GM13976 (cell line): ENCODE results near the gene MEIS2.

Experiments used
- DNase-seq: peaks from one replicate; pipeline ENCODE4 v3.0.0; 2012; ENCODE audit warnings: low spot score
- in situ Hi-C: fragments of 300-500 bp; cut with MboI; formaldehyde crosslinking; loops from one replicate; pipeline ENCODE4 v1.12.0; 2022; ENCODE audit warnings: low sequenced_read_pairs, mixed read lengths, inconsistent platforms; ENCODE audit not compliant: unreplicated experiment
- TF ChIP-seq, protein P1 (sequence below): IDR thresholded peaks from 2 replicates; pipeline ENCODE4 v1.5.1; 2012; ENCODE audit warnings: borderline replicate concordance, mild to moderate bottlenecking; ENCODE audit not compliant: insufficient read depth; ENCODE audit errors: extremely low read depth, missing control alignments, control extremely low read depth

MEIS2 gene

DNA sequence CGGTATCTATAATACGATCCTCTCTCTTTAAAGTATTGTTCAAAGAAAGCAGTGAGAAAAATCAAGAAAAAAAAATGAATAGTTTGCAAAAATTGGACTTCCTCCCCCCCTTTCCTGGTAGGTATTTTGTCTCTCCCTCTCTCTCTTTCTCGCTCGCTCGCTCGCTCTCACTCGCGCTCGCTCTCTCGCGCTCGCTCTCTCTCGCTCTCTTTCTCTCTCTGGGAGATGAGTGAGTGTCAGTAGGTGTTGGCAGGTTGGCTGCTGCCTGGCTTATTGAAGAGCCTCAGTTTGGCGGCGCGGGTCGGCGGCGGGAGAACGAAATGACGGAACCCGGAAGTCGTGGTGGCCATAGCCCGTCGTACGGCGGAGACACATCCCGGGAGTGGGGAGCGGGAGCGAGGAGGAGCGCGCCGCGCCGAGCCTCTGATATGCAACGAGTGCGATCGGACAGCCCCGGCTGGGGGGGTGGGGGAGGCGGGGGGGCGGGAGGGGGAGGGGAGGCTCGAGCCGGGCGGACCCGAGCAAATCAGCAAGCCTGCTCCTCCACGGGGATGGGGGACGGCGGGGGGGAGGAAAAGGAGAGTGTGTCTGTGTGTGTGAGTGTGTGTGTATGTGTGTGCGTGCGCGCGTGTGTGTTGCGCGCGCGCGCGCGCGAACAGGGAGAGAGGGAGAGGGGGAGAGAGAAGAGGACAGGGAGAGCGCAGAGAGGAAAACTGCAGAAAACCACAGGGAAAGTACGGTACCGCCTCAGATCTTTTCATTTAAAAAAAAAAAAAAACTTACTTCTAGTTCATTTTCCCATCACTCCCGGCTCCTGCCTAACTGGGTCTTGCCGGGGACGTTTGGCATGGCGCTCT, at the start of gene MEIS2:
Gene MEIS2 (minus strand): TSS at position 441 of the 857 bp plus-strand sequence. CDS start 1,083 bp downstream, outside the sequence.
- in situ Hi-C loops = loop anchor here (10.0 to 25.0 kb wide), 2 partner anchors 216 to 1588 kb away; no protein-coding TSS in a partner anchor
- TF ChIP-seq, protein P1, sequence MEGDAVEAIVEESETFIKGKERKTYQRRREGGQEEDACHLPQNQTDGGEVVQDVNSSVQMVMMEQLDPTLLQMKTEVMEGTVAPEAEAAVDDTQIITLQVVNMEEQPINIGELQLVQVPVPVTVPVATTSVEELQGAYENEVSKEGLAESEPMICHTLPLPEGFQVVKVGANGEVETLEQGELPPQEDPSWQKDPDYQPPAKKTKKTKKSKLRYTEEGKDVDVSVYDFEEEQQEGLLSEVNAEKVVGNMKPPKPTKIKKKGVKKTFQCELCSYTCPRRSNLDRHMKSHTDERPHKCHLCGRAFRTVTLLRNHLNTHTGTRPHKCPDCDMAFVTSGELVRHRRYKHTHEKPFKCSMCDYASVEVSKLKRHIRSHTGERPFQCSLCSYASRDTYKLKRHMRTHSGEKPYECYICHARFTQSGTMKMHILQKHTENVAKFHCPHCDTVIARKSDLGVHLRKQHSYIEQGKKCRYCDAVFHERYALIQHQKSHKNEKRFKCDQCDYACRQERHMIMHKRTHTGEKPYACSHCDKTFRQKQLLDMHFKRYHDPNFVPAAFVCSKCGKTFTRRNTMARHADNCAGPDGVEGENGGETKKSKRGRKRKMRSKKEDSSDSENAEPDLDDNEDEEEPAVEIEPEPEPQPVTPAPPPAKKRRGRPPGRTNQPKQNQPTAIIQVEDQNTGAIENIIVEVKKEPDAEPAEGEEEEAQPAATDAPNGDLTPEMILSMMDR = no peak
- peak; percentile 79 for DNase-seq

DNA sequence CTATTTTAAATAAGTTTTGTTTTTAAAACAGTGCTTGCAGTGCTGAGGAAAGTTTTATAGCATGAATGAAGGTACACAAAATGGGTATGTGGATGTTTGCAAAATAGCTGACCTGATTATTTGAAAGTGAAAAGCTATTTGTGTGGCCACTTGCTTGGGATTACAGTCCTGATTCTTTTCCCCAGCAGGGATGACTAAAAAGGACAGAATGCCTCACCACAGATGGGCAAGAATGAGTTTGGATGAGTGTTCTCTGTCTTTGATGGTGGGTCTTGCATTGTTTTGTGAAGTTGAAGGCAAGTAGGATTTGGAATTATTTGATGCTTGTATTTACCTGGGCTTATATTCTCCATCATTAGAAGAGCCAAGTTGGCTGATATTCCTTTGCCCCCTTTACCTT, 48.8 kb upstream of the MEIS2 start:
- DNase-seq = no peak
- TF ChIP-seq, protein P1 = no peak
- in situ Hi-C loops = no loop called here

DNA sequence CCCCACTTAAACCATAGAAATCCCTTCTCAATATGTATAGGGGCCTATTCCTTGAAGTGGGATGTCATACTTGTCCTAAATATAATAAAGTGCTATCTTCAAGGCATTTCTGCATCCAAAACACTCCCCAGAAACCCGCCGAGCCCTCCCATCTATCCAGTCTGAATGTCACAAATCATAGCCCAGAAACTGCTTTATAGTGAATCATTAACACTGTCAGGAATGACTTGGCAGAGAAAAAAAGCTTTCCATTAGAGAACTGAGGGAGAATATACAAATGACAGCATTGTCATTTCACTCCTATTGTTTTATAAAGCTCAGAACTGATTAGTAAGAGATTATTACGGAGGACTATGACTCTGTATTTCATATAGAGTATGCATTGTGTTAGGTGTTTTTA, 48.4 kb upstream of the MEIS2 start:
- DNase-seq = no peak
- TF ChIP-seq, protein P1 = no peak
- in situ Hi-C loops = no loop called here

DNA sequence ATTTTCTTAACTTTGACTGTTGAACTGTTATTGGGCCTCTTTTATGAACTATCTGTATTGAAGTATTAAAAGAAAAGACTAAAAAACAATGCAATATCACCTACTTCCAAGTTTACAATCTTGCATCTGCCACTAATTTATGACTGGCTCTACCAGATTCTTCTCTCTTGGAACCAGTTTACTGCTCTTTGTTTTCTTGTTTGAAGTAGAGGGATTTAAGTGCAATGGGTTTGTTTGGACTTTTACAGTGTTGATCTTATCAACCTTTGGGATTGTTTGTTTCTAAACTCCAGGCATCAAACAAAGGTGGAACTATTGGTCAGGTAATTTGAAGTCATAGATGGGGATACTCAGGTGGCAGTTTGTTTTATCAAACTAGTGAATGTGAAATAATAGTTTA, 43.0 kb upstream of the MEIS2 start:
- in situ Hi-C loops = no loop called here
- TF ChIP-seq, protein P1 = no peak
- no peak for DNase-seq

DNA sequence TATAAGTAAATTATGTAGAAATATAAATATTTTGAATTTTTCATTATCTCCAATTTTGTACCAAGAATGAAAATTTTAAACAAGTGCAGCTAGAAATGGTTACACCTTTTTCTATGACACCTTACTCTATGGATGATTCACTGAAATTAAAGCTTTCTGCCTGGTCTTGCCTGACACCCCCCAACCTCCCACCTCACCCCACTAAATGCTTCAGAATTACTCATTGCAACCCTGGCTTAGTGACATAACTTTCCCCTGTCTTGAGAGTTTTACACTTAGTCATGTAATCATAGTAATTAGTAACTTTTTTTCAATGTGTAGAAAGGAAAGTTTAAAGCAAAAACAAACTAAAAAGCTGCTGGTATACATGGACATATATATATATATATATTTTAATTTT, 42.0 kb upstream of the MEIS2 start:
- TF ChIP-seq, protein P1 = no peak
- no peak for DNase-seq
- in situ Hi-C loops = no loop called here

DNA sequence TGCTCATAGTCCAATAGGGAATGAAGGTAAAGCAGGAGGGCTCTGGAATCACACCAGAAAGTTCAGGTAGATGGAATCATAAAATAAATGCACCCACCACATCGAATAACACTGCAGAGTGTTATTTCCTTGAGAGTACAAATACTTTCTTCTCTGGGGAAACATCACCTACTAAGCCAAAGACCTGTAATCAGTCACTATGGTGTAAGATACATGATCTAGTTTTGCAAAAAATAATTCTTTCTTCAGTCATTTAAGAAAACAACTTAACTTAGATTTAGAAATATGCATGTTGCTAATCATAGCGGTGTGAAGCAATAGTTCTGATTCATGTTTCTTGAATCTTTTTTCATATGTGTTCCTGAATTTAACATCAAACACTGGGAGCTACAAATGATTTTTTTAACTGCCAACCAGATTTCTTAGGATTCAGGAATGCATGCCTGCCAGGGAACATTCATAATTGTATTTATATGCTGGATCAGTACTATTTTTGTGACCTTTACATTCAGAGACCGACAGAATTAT, 40.2 kb upstream of the MEIS2 start:
- in situ Hi-C loops = no loop called here
- no peak for DNase-seq
- TF ChIP-seq, protein P1 = no peak
